Stomach (tissue), 9 donors: ENCODE data around the gene APOC3. TPM values are rescaled to one million over a fixed set of nuclear protein-coding genes. Genes with fewer than 3 reads are reported as not detected.

Experiments used
- DNase-seq, 2 donors: peaks; one replicate each; pipeline versions ENCODE4 v3.0.0 to v3.0.0-alpha.2; 2013 to 2019
- H3K27ac ChIP-seq, 5 donors: fragments of 200-600 bp in 4 of 5; sonication (generic) in 4 of 5; one replicate each; pipeline ENCODE4 v1.5.1; 2013 to 2019; ENCODE audit warnings: mild to moderate bottlenecking in 1 of 5, moderate library complexity in 1 of 5
- H3K27me3 ChIP-seq, 3 donors: fragments of 200-600 bp; sonication (generic); one replicate each; pipeline ENCODE4 v1.5.1; 2017 to 2019; ENCODE audit warnings: mixed run types in 1 of 3
- H3K36me3 ChIP-seq, 4 donors: fragments of 200-600 bp; sonication (generic); 1 replicate in 3 of 4; 2 replicates in 1 of 4; pipeline ENCODE4 v1.5.1; 2016 to 2019
- H3K4me1 ChIP-seq, 4 donors: fragments of 200-600 bp; sonication (generic); one replicate each; pipeline ENCODE4 v1.5.1; 2016 to 2019
- H3K4me3 ChIP-seq, 4 donors: fragments of 200-600 bp; sonication (generic) in 3 of 4; one replicate each; pipeline ENCODE4 v1.5.1; 2016 to 2019; ENCODE audit warnings: mild to moderate bottlenecking in 1 of 4
- H3K9me3 ChIP-seq, 4 donors: fragments of 200-600 bp; sonication (generic); one replicate each; pipeline ENCODE4 v1.5.1; 2016 to 2019
- EP300 ChIP-seq: sonication (generic); formaldehyde crosslinking; IDR thresholded peaks from one replicate; pipeline ENCODE4 v1.6.1; 2017; ENCODE audit warnings: antibody characterized with exemption
- POLR2A ChIP-seq, 4 donors: fragments of 450-650 bp; IDR thresholded peaks; one replicate each; pipeline ENCODE4 v1.6.1; 2016; ENCODE audit warnings: antibody characterized with exemption in 4 of 4, control low read depth in 2 of 4, mild to moderate bottlenecking in 1 of 4, moderate library complexity in 1 of 4
- POLR2AphosphoS5 ChIP-seq, 3 donors: sonication (generic); formaldehyde crosslinking; IDR thresholded peaks; one replicate each; pipeline ENCODE4 v1.6.1; 2016; ENCODE audit warnings: antibody characterized with exemption in 3 of 3
- WGBS, 5 donors: extraction: QIAGEN DNeasy Blood & Tissue Kit in 3 of 5; methylation state at CpG; one replicate each; pipeline versions ENCODE4 v1.1.5 to v1.1.7; 2013 to 2018; 5-methylcytosine and 5-hydroxymethylcytosine counted together
- intact Hi-C: fragments of 100-400 bp; cut with DNase I; formaldehyde crosslinking; loops from one replicate; pipeline ENCODE4 v1.15.1; 2023; ENCODE audit warnings: low total_unique reads
- polyA plus RNA-seq, 3 donors: library from polyadenylated mRNA; stranded (reverse); fragments of 200-250 nt; gene quantifications; one replicate each; pipeline ENCODE4 v1.2.3, GENCODE V29; 2013
- total RNA-seq, 5 donors: library from RNA; depleted of rRNA; stranded (reverse); fragments of >200 nt; gene quantifications; one replicate each; pipeline versions ENCODE4 v1.1.0 to v1.2.3, GENCODE V29; 2014 to 2016
- TF ChIP-seq, protein P1 (sequence below), 7 experiments: fragments of 450-650 bp in 4 of 7; fragments of 200-600 bp in 3 of 7; sonication (generic) in 3 of 7; IDR thresholded peaks; one replicate each; pipeline ENCODE4 v1.5.1; 2016 to 2019; ENCODE audit warnings: antibody characterized with exemption in 7 of 7, control low read depth in 2 of 7, mild to moderate bottlenecking in 1 of 7
- donor health status: healthy with polysubstance abuse.
- donor health status: Bipolar disorder and iron deficiency.
- donor health status: healthy.

The APOC3 gene
- total and polyA plus RNA-seq, 8 donors: 18.9 TPM; not detected in 7

- TF ChIP-seq, protein P1, sequence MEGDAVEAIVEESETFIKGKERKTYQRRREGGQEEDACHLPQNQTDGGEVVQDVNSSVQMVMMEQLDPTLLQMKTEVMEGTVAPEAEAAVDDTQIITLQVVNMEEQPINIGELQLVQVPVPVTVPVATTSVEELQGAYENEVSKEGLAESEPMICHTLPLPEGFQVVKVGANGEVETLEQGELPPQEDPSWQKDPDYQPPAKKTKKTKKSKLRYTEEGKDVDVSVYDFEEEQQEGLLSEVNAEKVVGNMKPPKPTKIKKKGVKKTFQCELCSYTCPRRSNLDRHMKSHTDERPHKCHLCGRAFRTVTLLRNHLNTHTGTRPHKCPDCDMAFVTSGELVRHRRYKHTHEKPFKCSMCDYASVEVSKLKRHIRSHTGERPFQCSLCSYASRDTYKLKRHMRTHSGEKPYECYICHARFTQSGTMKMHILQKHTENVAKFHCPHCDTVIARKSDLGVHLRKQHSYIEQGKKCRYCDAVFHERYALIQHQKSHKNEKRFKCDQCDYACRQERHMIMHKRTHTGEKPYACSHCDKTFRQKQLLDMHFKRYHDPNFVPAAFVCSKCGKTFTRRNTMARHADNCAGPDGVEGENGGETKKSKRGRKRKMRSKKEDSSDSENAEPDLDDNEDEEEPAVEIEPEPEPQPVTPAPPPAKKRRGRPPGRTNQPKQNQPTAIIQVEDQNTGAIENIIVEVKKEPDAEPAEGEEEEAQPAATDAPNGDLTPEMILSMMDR (IDR thresholded peaks at IDR 0.05): no peak
- TF ChIP-seq POLR2AphosphoS5 (IDR thresholded peaks at IDR 0.05): no peak
- no peak for TF ChIP-seq POLR2A (IDR thresholded peaks at IDR 0.05)
- TF ChIP-seq EP300: no peak
- 76 to 88% (median 83%) methylated on average over 6 of the region's 6 CpGs for WGBS, 5 donors
- peaks cover 1 to 6% (median 2%) of the 10 kb centered on the region in 4 donors for H3K36me3 ChIP-seq
- H3K4me1 ChIP-seq: peaks cover 19 to 51% (median 41%) of the 10 kb centered on the region in 4 donors
- no peaks in the 10 kb centered on the region for H3K9me3 ChIP-seq
- intact Hi-C loops: loop anchor here (5.0 kb wide), 1 partner anchor 51 kb away; the partner anchor contains the start of gene ZPR1
- DNase-seq: no peak
- no peak overlapping the region for H3K4me3 ChIP-seq
- H3K27me3 ChIP-seq: no peaks in the 10 kb centered on the region
- H3K27ac ChIP-seq: no peak overlapping the region
Observed at GRCh38 chr11:116838321-116839084, 8.8 kb downstream of the APOC3 start.

- H3K4me3 ChIP-seq: no peak overlapping the region
- no peaks in the 10 kb centered on the region for H3K27me3 ChIP-seq
- WGBS, 5 donors: 60 to 68% (median 66%) methylated on average over 6 of the region's 6 CpGs
- DNase-seq: no peak
- intact Hi-C loops: no loop called here
- TF ChIP-seq POLR2A (IDR thresholded peaks at IDR 0.05) (no peak), POLR2AphosphoS5 (IDR thresholded peaks at IDR 0.05) (no peak), EP300 (no peak)
- TF ChIP-seq, protein P1 (IDR thresholded peaks at IDR 0.05): no peak
- peaks cover 16 to 49% (median 37%) of the 10 kb centered on the region in 4 donors for H3K4me1 ChIP-seq
- H3K27ac ChIP-seq: no peak overlapping the region
- no peaks in the 10 kb centered on the region for H3K9me3 ChIP-seq
- peaks cover 12 to 21% (median 19%) of the 10 kb centered on the region in 4 donors for H3K36me3 ChIP-seq
Observed at GRCh38 chr11:116840224-116840745, 10.6 kb downstream of the APOC3 start.

GRCh38 chr11:116840746-116841296 lies 11.1 kb downstream of the APOC3 start:
- Histone ChIP-seq H3K27me3 (no peaks in the 10 kb centered on the region), H3K27ac (no peak overlapping the region), H3K9me3 (no peaks in the 10 kb centered on the region), H3K36me3 (peaks cover 16 to 26% (median 25%) of the 10 kb centered on the region in 4 donors), H3K4me1 (peaks cover 11 to 43% (median 31%) of the 10 kb centered on the region in 4 donors), H3K4me3 (no peak overlapping the region)
- WGBS, 5 donors: 74 to 84% (median 82%) methylated on average over 9 of the region's 9 CpGs
- no peak for DNase-seq
- intact Hi-C loops: no loop called here
- no peak for TF ChIP-seq EP300
- TF ChIP-seq, protein P1 (IDR thresholded peaks at IDR 0.05): no peak
- no peak for TF ChIP-seq POLR2A (IDR thresholded peaks at IDR 0.05)
- TF ChIP-seq POLR2AphosphoS5 (IDR thresholded peaks at IDR 0.05): no peak

DNA sequence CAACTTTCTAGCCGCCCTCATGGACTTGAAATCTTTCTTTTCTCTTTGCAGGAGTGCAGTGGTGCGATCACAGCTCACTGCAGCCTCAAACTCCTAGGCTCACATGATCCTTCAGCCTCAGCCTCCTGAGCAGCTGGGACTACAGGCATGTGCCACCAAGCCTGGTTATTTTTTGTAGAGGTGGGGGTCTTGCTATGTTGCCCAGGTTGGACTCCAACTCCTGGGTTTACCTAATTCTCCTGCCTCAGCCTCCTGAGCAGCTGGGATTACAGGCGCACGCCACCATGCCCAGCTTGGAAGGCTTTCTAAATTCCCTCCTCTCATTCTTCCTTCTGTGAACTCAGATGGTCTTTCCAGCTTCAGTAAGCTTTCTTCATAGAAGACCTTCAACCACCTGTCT lies 12.4 kb downstream of the APOC3 start:
- intact Hi-C loops: no loop called here
- DNase-seq: no peak
- TF ChIP-seq POLR2A (IDR thresholded peaks at IDR 0.05): no peak
- TF ChIP-seq EP300: no peak
- TF ChIP-seq, protein P1 (IDR thresholded peaks at IDR 0.05): no peak
- no peak for TF ChIP-seq POLR2AphosphoS5 (IDR thresholded peaks at IDR 0.05)
- 95 to 100% (median 97%) methylated on average over 4 of the region's 4 CpGs for WGBS, 5 donors
- Histone ChIP-seq H3K36me3 (peaks cover 28 to 39% (median 38%) of the 10 kb centered on the region in 4 donors), H3K27me3 (no peaks in the 10 kb centered on the region), H3K27ac (no peak overlapping the region), H3K4me3 (no peak overlapping the region), H3K4me1 (peaks cover 5 to 30% (median 18%) of the 10 kb centered on the region in 4 donors), H3K9me3 (no peaks in the 10 kb centered on the region)
